Stimulated activated CD8-positive, alpha-beta memory T cell treated with anti-CD3 and anti-CD28 coated beads, Interleukin-12 subunit alpha, Interleukin-12 subunit beta, amount 100 ng/mL, for 24 hours (primary cell): ENCODE measurements around the gene MYO5C.

Source experiments
- DNase-seq: peaks from one replicate; pipeline ENCODE4 v3.0.0-alpha.2; 2020; ENCODE audit errors: extremely low read depth

The MYO5C gene

GRCh38 chr15:52295421-52296001, at the start of gene MYO5C:
Gene MYO5C (minus strand): TSS chr15:52295804. CDS start chr15:52295636, 168 bp downstream.
- no peak for DNase-seq

GRCh38 chr15:52344592-52344991, 49.0 kb upstream of the MYO5C start:
- no peak for DNase-seq

GRCh38 chr15:52343831-52344230, 48.2 kb upstream of the MYO5C start:
- DNase-seq = no peak

GRCh38 chr15:52340093-52340492, 44.5 kb upstream of the MYO5C start:
- DNase-seq = no peak

- no peak for DNase-seq
Measured at GRCh38 chr15:52338891-52339290, 43.3 kb upstream of the MYO5C start.

GRCh38 chr15:52338058-52338457, 42.5 kb upstream of the MYO5C start:
- DNase-seq = no peak

- no peak for DNase-seq
Measured at GRCh38 chr15:52337198-52337853, 41.7 kb upstream of the MYO5C start.

GRCh38 chr15:52336529-52336928, 40.9 kb upstream of the MYO5C start:
- no peak for DNase-seq

GRCh38 chr15:52334491-52335160, 39.0 kb upstream of the MYO5C start:
- DNase-seq = no peak

GRCh38 chr15:52331490-52332240, 36.1 kb upstream of the MYO5C start:
- no peak for DNase-seq

GRCh38 chr15:52329987-52330386, 34.4 kb upstream of the MYO5C start:
- DNase-seq = no peak

GRCh38 chr15:52329150-52329549, 33.5 kb upstream of the MYO5C start:
- DNase-seq = no peak

GRCh38 chr15:52328680-52329079, 33.1 kb upstream of the MYO5C start:
- no peak for DNase-seq

GRCh38 chr15:52326756-52327155, 31.2 kb upstream of the MYO5C start:
- DNase-seq = no peak

- DNase-seq = no peak
Measured at GRCh38 chr15:52324109-52324508, 28.5 kb upstream of the MYO5C start.

- no peak for DNase-seq
Measured at GRCh38 chr15:52318729-52319500, 23.3 kb upstream of the MYO5C start.

- no peak for DNase-seq
Measured at GRCh38 chr15:52317688-52318087, 22.1 kb upstream of the MYO5C start.

GRCh38 chr15:52317022-52317421, 21.4 kb upstream of the MYO5C start:
- no peak for DNase-seq

- no peak for DNase-seq
Measured at GRCh38 chr15:52309154-52309548, 13.5 kb upstream of the MYO5C start.

- no peak for DNase-seq
Measured at GRCh38 chr15:52308446-52309153, 13.0 kb upstream of the MYO5C start.

GRCh38 chr15:52307847-52308246, 12.2 kb upstream of the MYO5C start:
- no peak for DNase-seq
